Mesothelial cell of epicardium (in vitro differentiated cells): Measurements from ENCODE around the gene OPN1LW. TPM values are rescaled to one million over a fixed set of nuclear protein-coding genes. Genes with fewer than 3 reads are reported as not detected.
A peak's percentile ranks its signal among the peaks of the same experiment; 100 is the strongest.

Experiments
- DNase-seq, 2 experiments: peaks; one replicate each; pipeline ENCODE4 v3.0.0; 2021; ENCODE audit warnings: low spot score in 2 of 2; ENCODE audit not compliant: unreplicated experiment in 2 of 2
- H3K27ac Mint-ChIP-seq: 2 replicates; pipeline ENCODE4 v1.8.0; 2021; ENCODE audit warnings: mixed read lengths
- H3K27me3 Mint-ChIP-seq: 2 replicates; pipeline ENCODE4 v1.8.0; 2021; ENCODE audit warnings: low read depth, mixed read lengths
- H3K36me3 Mint-ChIP-seq: 2 replicates; pipeline ENCODE4 v1.8.0; 2021; ENCODE audit warnings: mixed read lengths
- H3K4me1 Mint-ChIP-seq: 2 replicates; pipeline ENCODE4 v1.8.0; 2021; ENCODE audit warnings: mixed read lengths
- H3K4me3 Mint-ChIP-seq: 2 replicates; pipeline ENCODE4 v1.8.0; 2021; ENCODE audit warnings: mild to moderate bottlenecking, moderate library complexity, mixed read lengths
- H3K9me3 Mint-ChIP-seq: 2 replicates; pipeline ENCODE4 v1.8.0; 2021; ENCODE audit warnings: mixed read lengths
- CTCF ChIP-seq: fragments of 200-600 bp; sonication (generic); IDR thresholded peaks from one replicate; pipeline ENCODE4 v1.5.0; 2021; ENCODE audit warnings: antibody characterized with exemption; ENCODE audit not compliant: unreplicated experiment
- total RNA-seq: library from RNA; stranded (reverse); gene quantifications from 3 replicates; pipeline ENCODE4 v1.2.1, GENCODE V29; 2021

Gene OPN1LW
- total RNA-seq, 1 donor from 2014 or later: not detected

GRCh38 chrX:154116426-154117211 lies 27.4 kb upstream of the OPN1LW start:
- Mint-ChIP-seq H3K9me3 (peaks cover 28% of the 10 kb centered on the region), H3K27ac (no peak overlapping the region), H3K36me3 (no peaks in the 10 kb centered on the region), H3K27me3 (no peaks in the 10 kb centered on the region), H3K4me3 (no peak overlapping the region), H3K4me1 (peaks cover under 1% of the 10 kb centered on the region)
- no peak for DNase-seq
- no peak for TF ChIP-seq CTCF

GRCh38 chrX:154117566-154117965 lies 26.5 kb upstream of the OPN1LW start:
- Mint-ChIP-seq H3K36me3 (no peaks in the 10 kb centered on the region), H3K27me3 (no peaks in the 10 kb centered on the region)
- no peak for DNase-seq

GRCh38 chrX:154120567-154120966 lies 23.5 kb upstream of the OPN1LW start:
- Mint-ChIP-seq H3K27ac (no peak overlapping the region), H3K27me3 (no peaks in the 10 kb centered on the region), H3K36me3 (no peaks in the 10 kb centered on the region), H3K4me3 (no peak overlapping the region), H3K4me1 (peaks cover 13% of the 10 kb centered on the region), H3K9me3 (peaks cover 13% of the 10 kb centered on the region)
- DNase-seq: no peak
- TF ChIP-seq CTCF: no peak

More at GRCh38 chrX:154117566-154117965, 26.5 kb upstream of the OPN1LW start:
- no peak for TF ChIP-seq CTCF
- peaks cover 10% of the 10 kb centered on the region for H3K4me1 Mint-ChIP-seq
- no peak overlapping the region for H3K27ac Mint-ChIP-seq
- no peak overlapping the region for H3K4me3 Mint-ChIP-seq
- H3K9me3 Mint-ChIP-seq: peaks cover 21% of the 10 kb centered on the region

GRCh38 chrX:154121207-154121606 lies 22.8 kb upstream of the OPN1LW start:
- Mint-ChIP-seq H3K27me3 (no peaks in the 10 kb centered on the region), H3K4me3 (no peak overlapping the region), H3K9me3 (peaks cover 13% of the 10 kb centered on the region), H3K36me3 (no peaks in the 10 kb centered on the region), H3K27ac (no peak overlapping the region), H3K4me1 (peaks cover 13% of the 10 kb centered on the region)
- DNase-seq: no peak
- TF ChIP-seq CTCF: no peak

- peak overlapping the region; percentile 76 for H3K27ac Mint-ChIP-seq
- peaks cover 13% of the 10 kb centered on the region for H3K4me1 Mint-ChIP-seq
- H3K36me3 Mint-ChIP-seq: no peaks in the 10 kb centered on the region
- H3K9me3 Mint-ChIP-seq: peaks cover 13% of the 10 kb centered on the region
- no peaks in the 10 kb centered on the region for H3K27me3 Mint-ChIP-seq
- DNase-seq: no peak
- TF ChIP-seq CTCF: no peak
- no peak overlapping the region for H3K4me3 Mint-ChIP-seq
Measured at GRCh38 chrX:154121961-154122360, 22.1 kb upstream of the OPN1LW start.
